ENCODE results near the gene CCDC138.
"Not testable (repeated sequence)": the region's sequence is repeated elsewhere in the genome, so short reads cannot be mapped to it uniquely, and the experiment has no call there.

CCDC138 gene

GRCh38 chr2:108786354-108787215 lies at the start of gene CCDC138:
CCDC138 (plus strand) TSS chr2:108786771; CDS start chr2:108786823, 52 bp downstream.
- peak; percentile 97 for DNase-seq

- not testable (repeated sequence) for DNase-seq
These were observed 28.6 kb upstream of the CCDC138 start for GRCh38 chr2:108757973-108758372.

- not testable (repeated sequence) for DNase-seq
These were observed 24.0 kb upstream of the CCDC138 start for GRCh38 chr2:108762618-108763017.

- not testable (repeated sequence) for DNase-seq
These were observed 19.9 kb upstream of the CCDC138 start for GRCh38 chr2:108766671-108767070.

GRCh38 chr2:108767859-108768258 lies 18.7 kb upstream of the CCDC138 start:
- not testable (repeated sequence) for DNase-seq

GRCh38 chr2:108776475-108776874 lies 10.1 kb upstream of the CCDC138 start:
- no peak for DNase-seq

GRCh38 chr2:108778857-108779256 lies 7.7 kb upstream of the CCDC138 start:
- DNase-seq: no peak

GRCh38 chr2:108786008-108786353 lies 590 bp upstream of the CCDC138 start:
- DNase-seq: no peak

- no peak for DNase-seq
These were observed 608 bp downstream of the CCDC138 start for GRCh38 chr2:108787216-108787541.

- DNase-seq: no peak
These were observed 16.6 kb downstream of the CCDC138 start for GRCh38 chr2:108803045-108803736.

- no peak for DNase-seq
These were observed 18.5 kb downstream of the CCDC138 start for GRCh38 chr2:108805032-108805431.

- DNase-seq: no peak
These were observed 19.2 kb downstream of the CCDC138 start for GRCh38 chr2:108805782-108806181.

GRCh38 chr2:108806371-108807113 lies 20.0 kb downstream of the CCDC138 start:
- no peak for DNase-seq

GRCh38 chr2:108809936-108810335 lies 23.4 kb downstream of the CCDC138 start:
- no peak for DNase-seq

GRCh38 chr2:108810993-108811957 lies 24.7 kb downstream of the CCDC138 start:
- DNase-seq: no peak

GRCh38 chr2:108813732-108814131 lies 27.2 kb downstream of the CCDC138 start:
- no peak for DNase-seq

GRCh38 chr2:108820482-108820881 lies 33.9 kb downstream of the CCDC138 start:
- no peak for DNase-seq

- no peak for DNase-seq
These were observed 36.7 kb downstream of the CCDC138 start for GRCh38 chr2:108823286-108823685.

GRCh38 chr2:108824316-108825070 lies 37.9 kb downstream of the CCDC138 start:
- DNase-seq: no peak

GRCh38 chr2:108825254-108825653 lies 38.7 kb downstream of the CCDC138 start:
- DNase-seq: no peak

- DNase-seq: no peak
These were observed 39.2 kb downstream of the CCDC138 start for GRCh38 chr2:108825736-108826135.

Data from activated effector memory CD4-positive, alpha-beta T cell treated with anti-CD3 and anti-CD28 coated beads, Interleukin-2, amount 50 U/mL, for 16 hours (primary cell).